Tibial nerve (tissue), 4 donors: Measurements from ENCODE around the gene BAZ2B. TPM values are rescaled to one million over a fixed set of nuclear protein-coding genes. Genes with fewer than 3 reads are reported as not detected.

ENCODE experiments used
- DNase-seq, 2 donors: peaks; one replicate each; pipeline ENCODE4 v3.0.0-alpha.2; 2019; ENCODE audit warnings: low spot score in 2 of 2
- H3K27ac ChIP-seq, 4 donors: fragments of 200-600 bp; sonication (generic) in 3 of 4; one replicate each; pipeline ENCODE4 v1.5.1; 2017 to 2019; ENCODE audit warnings: mild to moderate bottlenecking in 1 of 4
- H3K27me3 ChIP-seq, 2 donors: fragments of 200-600 bp; sonication (generic) in 1 of 2; one replicate each; pipeline versions ENCODE4 v1.5.1 to v1.6.0; 2017 to 2019
- H3K36me3 ChIP-seq, 3 donors: fragments of 200-600 bp; sonication (generic); one replicate each; pipeline ENCODE4 v1.5.1; 2018 to 2019
- H3K4me1 ChIP-seq, 4 donors: fragments of 200-600 bp; sonication (generic) in 3 of 4; one replicate each; pipeline ENCODE4 v1.5.1; 2017 to 2019
- H3K4me3 ChIP-seq, 4 donors: fragments of 200-600 bp; sonication (generic) in 3 of 4; one replicate each; pipeline ENCODE4 v1.5.1; 2017 to 2019; ENCODE audit warnings: mild to moderate bottlenecking in 1 of 4, moderate library complexity in 1 of 4
- H3K9me3 ChIP-seq, 4 donors: fragments of 200-600 bp; sonication (generic) in 3 of 4; one replicate each; pipeline ENCODE4 v1.5.1; 2017 to 2019
- CTCF ChIP-seq, 5 experiments: fragments of 200-600 bp in 3 of 5; fragments of 450-650 bp in 2 of 5; sonication (generic) in 3 of 5; IDR thresholded peaks; one replicate each; pipeline ENCODE4 v1.5.1; 2016 to 2019; ENCODE audit warnings: antibody characterized with exemption in 5 of 5, mild to moderate bottlenecking in 3 of 5, moderate library complexity in 2 of 5
- EP300 ChIP-seq, 2 donors: sonication (generic); formaldehyde crosslinking; IDR thresholded peaks; one replicate each; pipeline ENCODE4 v1.6.1; 2017; ENCODE audit warnings: antibody characterized with exemption in 2 of 2, mild to moderate bottlenecking in 1 of 2
- POLR2A ChIP-seq, 2 donors: fragments of 450-650 bp; IDR thresholded peaks; one replicate each; pipeline ENCODE4 v1.6.1; 2017; ENCODE audit warnings: antibody characterized with exemption in 2 of 2, mild to moderate bottlenecking in 2 of 2, moderate library complexity in 2 of 2
- WGBS, 2 donors: methylation state at CpG; one replicate each; pipeline ENCODE4 v1.1.5; 2018; 5-methylcytosine and 5-hydroxymethylcytosine counted together
- total RNA-seq, 4 donors: library from RNA; depleted of rRNA; stranded (reverse); fragments of >200 nt; gene quantifications; one replicate each; pipeline ENCODE4 v1.1.0, GENCODE V29; 2016

BAZ2B gene
- total RNA-seq, 4 donors from 2014 or later = 98.4 to 135 (median 114) TPM

- H3K4me1 ChIP-seq = peaks cover 0 to 66% (median 10%) of the 10 kb centered on the region in 4 donors
- TF ChIP-seq CTCF (IDR thresholded peaks at IDR 0.05) = no peak
- TF ChIP-seq EP300 (IDR thresholded peaks at IDR 0.05) = no peak
- no peak for TF ChIP-seq POLR2A (IDR thresholded peaks at IDR 0.05)
- H3K9me3 ChIP-seq = no peaks in the 10 kb centered on the region
- no peak for DNase-seq
- H3K27ac ChIP-seq = peak overlapping the region in 2 of 4 donors; percentile 19 to 56
- H3K36me3 ChIP-seq = peaks cover 0 to 3% (median 0%) of the 10 kb centered on the region in 3 donors
- WGBS, 2 donors = 12 to 20% methylated on average over 2 of the region's 2 CpGs
- no peak overlapping the region for H3K4me3 ChIP-seq
- no peaks in the 10 kb centered on the region for H3K27me3 ChIP-seq
Measured at GRCh38 chr2:159606287-159606686, 10.1 kb downstream of the BAZ2B start.

DNA sequence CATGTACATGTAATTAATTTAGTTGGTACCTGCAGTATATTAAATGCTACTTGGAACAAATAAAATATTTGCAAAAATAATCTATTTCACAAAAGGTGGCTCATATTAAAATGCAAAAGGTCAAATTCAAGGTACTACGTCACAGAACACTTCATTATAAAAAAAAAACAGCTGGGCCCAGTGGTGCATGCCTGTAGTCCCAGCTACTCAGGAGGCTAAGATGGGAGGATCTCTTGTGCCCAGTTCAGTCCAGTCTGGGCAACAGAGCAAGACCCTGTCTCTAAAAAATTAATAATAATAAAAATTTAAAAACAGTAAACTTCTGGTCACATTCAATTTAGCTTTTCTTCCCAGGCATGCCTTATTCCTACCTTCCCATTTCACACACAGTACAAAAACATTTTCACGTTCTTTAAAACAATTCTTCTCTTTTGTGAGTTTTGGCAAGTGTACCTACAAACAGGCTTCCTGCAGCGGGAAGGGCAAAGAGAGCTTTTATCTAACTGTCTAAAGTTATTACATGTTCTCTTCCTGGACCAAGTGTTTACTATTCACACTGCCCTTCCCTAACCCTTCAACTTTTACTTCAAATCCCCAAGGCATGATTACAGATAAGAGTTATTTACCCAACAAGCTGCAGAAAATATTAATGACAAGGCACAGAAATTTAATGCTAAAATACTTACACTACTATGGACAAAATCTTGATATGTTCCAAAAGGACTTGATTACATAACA, 10.7 kb downstream of the BAZ2B start:
- 21 to 27% methylated on average over 3 of the region's 3 CpGs for WGBS, 2 donors
- TF ChIP-seq CTCF (IDR thresholded peaks at IDR 0.05) = no peak
- TF ChIP-seq EP300 (IDR thresholded peaks at IDR 0.05) = no peak
- no peak for TF ChIP-seq POLR2A (IDR thresholded peaks at IDR 0.05)
- peaks cover 0 to 59% (median 10%) of the 10 kb centered on the region in 4 donors for H3K4me1 ChIP-seq
- no peaks in the 10 kb centered on the region for H3K9me3 ChIP-seq
- DNase-seq = no peak
- no peak overlapping the region for H3K4me3 ChIP-seq
- H3K27ac ChIP-seq = peak overlapping the region in 2 of 4 donors; percentile 19 to 56
- no peaks in the 10 kb centered on the region for H3K27me3 ChIP-seq
- H3K36me3 ChIP-seq = peaks cover 0 to 4% (median 0%) of the 10 kb centered on the region in 3 donors

DNA sequence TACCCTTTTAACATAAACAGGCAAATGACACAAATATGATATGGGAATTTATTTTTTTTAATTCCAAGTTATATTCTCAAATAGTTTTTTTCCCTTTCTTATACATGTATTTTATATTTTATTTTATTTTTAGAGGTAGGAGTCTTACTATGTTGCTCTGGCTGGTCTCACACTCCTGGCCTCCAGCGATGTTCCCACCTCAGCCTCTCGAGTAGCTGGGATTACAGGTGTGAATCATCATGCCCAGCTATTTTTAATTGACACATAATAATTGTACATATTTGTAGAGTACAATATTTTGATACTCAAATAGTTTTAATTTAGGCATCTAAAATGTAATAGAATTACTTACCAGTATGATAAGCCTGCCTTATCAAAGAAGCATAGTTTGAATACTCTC, 12.2 kb downstream of the BAZ2B start:
- no peak for DNase-seq
- H3K27ac ChIP-seq = no peak overlapping the region
- H3K4me1 ChIP-seq = peaks cover 0 to 44% (median 10%) of the 10 kb centered on the region in 4 donors
- H3K9me3 ChIP-seq = no peaks in the 10 kb centered on the region
- TF ChIP-seq EP300 (IDR thresholded peaks at IDR 0.05) (no peak), CTCF (IDR thresholded peaks at IDR 0.05) (no peak), POLR2A (IDR thresholded peaks at IDR 0.05) (no peak)
- 92 to 97% methylated on average over 2 of the region's 2 CpGs for WGBS, 2 donors
- no peaks in the 10 kb centered on the region for H3K27me3 ChIP-seq
- no peak overlapping the region for H3K4me3 ChIP-seq
- peaks cover 0 to 7% (median 0%) of the 10 kb centered on the region in 3 donors for H3K36me3 ChIP-seq

GRCh38 chr2:159600752-159601151, 15.6 kb downstream of the BAZ2B start:
- H3K4me3 ChIP-seq = no peak overlapping the region
- H3K27ac ChIP-seq = no peak overlapping the region
- peaks cover 0 to 15% (median 2%) of the 10 kb centered on the region in 4 donors for H3K4me1 ChIP-seq
- H3K27me3 ChIP-seq = no peaks in the 10 kb centered on the region
- 65 to 76% methylated on average over 3 of the region's 3 CpGs for WGBS, 2 donors
- H3K36me3 ChIP-seq = peaks cover 0 to 9% (median 0%) of the 10 kb centered on the region in 3 donors
- DNase-seq = no peak
- no peaks in the 10 kb centered on the region for H3K9me3 ChIP-seq
- no peak for TF ChIP-seq CTCF (IDR thresholded peaks at IDR 0.05)
- no peak for TF ChIP-seq POLR2A (IDR thresholded peaks at IDR 0.05)
- TF ChIP-seq EP300 (IDR thresholded peaks at IDR 0.05) = no peak

GRCh38 chr2:159595410-159596046, 20.8 kb downstream of the BAZ2B start:
- Histone ChIP-seq H3K27me3 (no peaks in the 10 kb centered on the region), H3K36me3 (peaks cover 0 to 6% (median 0%) of the 10 kb centered on the region in 3 donors), H3K4me3 (no peak overlapping the region), H3K4me1 (peaks cover 0 to 15% (median 0%) of the 10 kb centered on the region in 4 donors), H3K27ac (no peak overlapping the region), H3K9me3 (no peaks in the 10 kb centered on the region)
- WGBS, 2 donors = 82 to 89% methylated on average over 6 of the region's 6 CpGs
- TF ChIP-seq EP300 (IDR thresholded peaks at IDR 0.05) = no peak
- no peak for TF ChIP-seq POLR2A (IDR thresholded peaks at IDR 0.05)
- TF ChIP-seq CTCF (IDR thresholded peaks at IDR 0.05) = no peak
- DNase-seq = no peak
